Activated naive CD4-positive, alpha-beta T cell treated with anti-CD3 and anti-CD28 coated beads, Interleukin-2, amount 50 U/mL, for 72 hours (primary cell): ENCODE measurements around the gene ACTRT2. TPM values are rescaled to one million over a fixed set of nuclear protein-coding genes. Genes with fewer than 3 reads are reported as not detected.

Experiments
- ATAC-seq, 2 donors: fragments of 150-1000 bp; cut with Tn5 transposase; 2 replicates each; pipeline ENCODE4 v1.10.0; 2021; ENCODE audit warnings: mild to moderate bottlenecking in 2 of 2, moderate library complexity in 2 of 2
- DNase-seq, 2 donors: peaks; one replicate each; pipeline ENCODE4 v3.0.0; 2021 to 2022; ENCODE audit warnings: low spot score in 2 of 2
- H3K27ac Mint-ChIP-seq, 2 donors: one replicate each; pipeline ENCODE4 v1.8.0; 2022; ENCODE audit warnings: mild to moderate bottlenecking in 2 of 2, mixed read lengths in 2 of 2
- H3K36me3 Mint-ChIP-seq, 2 donors: one replicate each; pipeline ENCODE4 v1.8.0; 2022; ENCODE audit warnings: mixed read lengths in 2 of 2
- H3K9me3 Mint-ChIP-seq, 2 donors: one replicate each; pipeline ENCODE4 v1.8.0; 2022; ENCODE audit warnings: mixed read lengths in 2 of 2
- total RNA-seq, 2 donors: library from RNA; stranded (reverse); gene quantifications; one replicate each; pipeline ENCODE4 v1.2.3, GENCODE V29; 2022

Gene ACTRT2
- total RNA-seq, 2 donors from 2014 or later: not detected

- DNase-seq (no peak), ATAC-seq (no peak)
- Mint-ChIP-seq H3K9me3 (peaks cover 5 to 6% of the 10 kb centered on the region in 2 donors), H3K27ac (no peak overlapping the region), H3K36me3 (no peaks in the 10 kb centered on the region)
Observed at GRCh38 chr1:3049905-3050304, 28.6 kb downstream of the ACTRT2 start.

- DNase-seq: no peak
- H3K36me3 Mint-ChIP-seq: no peaks in the 10 kb centered on the region
- H3K27ac Mint-ChIP-seq: no peak overlapping the region
- no peak for ATAC-seq
- peaks cover 5 to 6% of the 10 kb centered on the region in 2 donors for H3K9me3 Mint-ChIP-seq
Observed at GRCh38 chr1:3050603-3051002, 29.3 kb downstream of the ACTRT2 start.

- DNase-seq: no peak
- Mint-ChIP-seq H3K27ac (no peak overlapping the region), H3K36me3 (no peaks in the 10 kb centered on the region), H3K9me3 (peaks cover 5 to 6% of the 10 kb centered on the region in 2 donors)
- ATAC-seq: no peak
Observed at GRCh38 chr1:3051270-3052268, 30.3 kb downstream of the ACTRT2 start.

GRCh38 chr1:3052501-3052900 lies 31.2 kb downstream of the ACTRT2 start:
- ATAC-seq: no peak

GRCh38 chr1:3053366-3053980 lies 32.2 kb downstream of the ACTRT2 start:
- no peak for DNase-seq
- Mint-ChIP-seq H3K27ac (no peak overlapping the region), H3K9me3 (peaks cover 5 to 6% of the 10 kb centered on the region in 2 donors)

More at GRCh38 chr1:3052501-3052900, 31.2 kb downstream of the ACTRT2 start:
- peaks cover 5 to 6% of the 10 kb centered on the region in 2 donors for H3K9me3 Mint-ChIP-seq
- no peak overlapping the region for H3K27ac Mint-ChIP-seq
- DNase-seq: no peak
- no peaks in the 10 kb centered on the region for H3K36me3 Mint-ChIP-seq

GRCh38 chr1:3053986-3054385 lies 32.7 kb downstream of the ACTRT2 start:
- Mint-ChIP-seq H3K9me3 (peaks cover 5 to 6% of the 10 kb centered on the region in 2 donors), H3K36me3 (no peaks in the 10 kb centered on the region), H3K27ac (no peak overlapping the region)
- no peak for DNase-seq
- no peak for ATAC-seq

More at GRCh38 chr1:3053366-3053980, 32.2 kb downstream of the ACTRT2 start:
- no peaks in the 10 kb centered on the region for H3K36me3 Mint-ChIP-seq
- no peak for ATAC-seq

GRCh38 chr1:3054474-3054873 lies 33.2 kb downstream of the ACTRT2 start:
- ATAC-seq (no peak), DNase-seq (no peak)
- no peak overlapping the region for H3K27ac Mint-ChIP-seq
- no peaks in the 10 kb centered on the region for H3K36me3 Mint-ChIP-seq
- peaks cover 5 to 6% of the 10 kb centered on the region in 2 donors for H3K9me3 Mint-ChIP-seq

GRCh38 chr1:3055051-3055450 lies 33.8 kb downstream of the ACTRT2 start:
- Mint-ChIP-seq H3K36me3 (no peaks in the 10 kb centered on the region), H3K27ac (no peak overlapping the region), H3K9me3 (peaks cover 5 to 6% of the 10 kb centered on the region in 2 donors)
- ATAC-seq (no peak), DNase-seq (no peak)

GRCh38 chr1:3056641-3057040 lies 35.4 kb downstream of the ACTRT2 start:
- H3K27ac Mint-ChIP-seq: no peak overlapping the region
- ATAC-seq (no peak), DNase-seq (no peak)
- peaks cover 5 to 6% of the 10 kb centered on the region in 2 donors for H3K9me3 Mint-ChIP-seq
- no peaks in the 10 kb centered on the region for H3K36me3 Mint-ChIP-seq

- DNase-seq (peak in 1 of 2 donors; percentile 23), ATAC-seq (no peak)
- Mint-ChIP-seq H3K27ac (no peak overlapping the region), H3K9me3 (no peaks in the 10 kb centered on the region), H3K36me3 (no peaks in the 10 kb centered on the region)
Observed at GRCh38 chr1:3058263-3059030, 37.2 kb downstream of the ACTRT2 start.

- no peak overlapping the region for H3K27ac Mint-ChIP-seq
- no peaks in the 10 kb centered on the region for H3K9me3 Mint-ChIP-seq
- no peaks in the 10 kb centered on the region for H3K36me3 Mint-ChIP-seq
- ATAC-seq: no peak
- no peak for DNase-seq
Observed at GRCh38 chr1:3060127-3060526, 38.9 kb downstream of the ACTRT2 start.

GRCh38 chr1:3060601-3061551 lies 39.6 kb downstream of the ACTRT2 start:
- Mint-ChIP-seq H3K27ac (no peak overlapping the region), H3K9me3 (no peaks in the 10 kb centered on the region), H3K36me3 (no peaks in the 10 kb centered on the region)
- DNase-seq (no peak), ATAC-seq (peak in 1 of 2 donors; percentile 62)

- ATAC-seq: no peak
Observed at GRCh38 chr1:3061566-3061965, 40.3 kb downstream of the ACTRT2 start.

GRCh38 chr1:3061981-3062615 lies 40.8 kb downstream of the ACTRT2 start:
- ATAC-seq: no peak
- no peak overlapping the region for H3K27ac Mint-ChIP-seq
- no peaks in the 10 kb centered on the region for H3K9me3 Mint-ChIP-seq

More at GRCh38 chr1:3061566-3061965, 40.3 kb downstream of the ACTRT2 start:
- H3K36me3 Mint-ChIP-seq: no peaks in the 10 kb centered on the region
- H3K27ac Mint-ChIP-seq: no peak overlapping the region
- no peaks in the 10 kb centered on the region for H3K9me3 Mint-ChIP-seq
- no peak for DNase-seq

GRCh38 chr1:3062616-3063378 lies 41.5 kb downstream of the ACTRT2 start:
- ATAC-seq (no peak), DNase-seq (peak in 1 of 2 donors; percentile 31)
- Mint-ChIP-seq H3K9me3 (no peaks in the 10 kb centered on the region), H3K36me3 (no peaks in the 10 kb centered on the region), H3K27ac (no peak overlapping the region)

More at GRCh38 chr1:3061981-3062615, 40.8 kb downstream of the ACTRT2 start:
- peak in 1 of 2 donors; percentile 25 for DNase-seq
- no peaks in the 10 kb centered on the region for H3K36me3 Mint-ChIP-seq
